Endothelial cell (in vitro differentiated cells): ENCODE results near the gene VWA5B1. TPM values are rescaled to one million over a fixed set of nuclear protein-coding genes. Genes with fewer than 3 reads are reported as not detected.

Experiments
- DNase-seq: peaks from one replicate; pipeline ENCODE4 v3.0.0; 2021; ENCODE audit warnings: low spot score
- H3K27ac Mint-ChIP-seq: one replicate; pipeline ENCODE4 v1.8.0; 2021; ENCODE audit warnings: mixed read lengths, inconsistent platforms; ENCODE audit not compliant: unreplicated experiment
- H3K27me3 Mint-ChIP-seq: one replicate; pipeline ENCODE4 v1.8.0; 2021; ENCODE audit warnings: mild to moderate bottlenecking, moderate library complexity, mixed read lengths, inconsistent platforms; ENCODE audit not compliant: unreplicated experiment
- H3K36me3 Mint-ChIP-seq: one replicate; pipeline ENCODE4 v1.8.0; 2021; ENCODE audit warnings: mild to moderate bottlenecking, low read depth, mixed read lengths, inconsistent platforms; ENCODE audit not compliant: unreplicated experiment
- H3K4me1 Mint-ChIP-seq: one replicate; pipeline ENCODE4 v1.8.0; 2021; ENCODE audit warnings: mild to moderate bottlenecking, mixed read lengths, inconsistent platforms; ENCODE audit not compliant: unreplicated experiment
- H3K4me3 Mint-ChIP-seq: one replicate; pipeline ENCODE4 v1.8.0; 2021; ENCODE audit warnings: mild to moderate bottlenecking, mixed read lengths, inconsistent platforms; ENCODE audit not compliant: unreplicated experiment
- H3K9me3 Mint-ChIP-seq: one replicate; pipeline ENCODE4 v1.8.0; 2021; ENCODE audit warnings: mixed read lengths, inconsistent platforms; ENCODE audit not compliant: unreplicated experiment
- total RNA-seq: library from RNA; stranded (reverse); fragmentation: NEBNext Ultra II Directional; extraction: Animal tissue kit (Norgen Biotek cat#: 25700); gene quantifications from one replicate; pipeline ENCODE4 v1.2.1, GENCODE V29; 2021; ENCODE audit not compliant: unreplicated experiment
- TF ChIP-seq, protein P1 (sequence below): fragments of 200-600 bp; sonication (generic); IDR thresholded peaks from one replicate; pipeline ENCODE4 v1.5.0; 2021; ENCODE audit warnings: antibody characterized with exemption; ENCODE audit not compliant: unreplicated experiment

Gene VWA5B1
- total RNA-seq, 1 donor from 2014 or later = not detected

DNA sequence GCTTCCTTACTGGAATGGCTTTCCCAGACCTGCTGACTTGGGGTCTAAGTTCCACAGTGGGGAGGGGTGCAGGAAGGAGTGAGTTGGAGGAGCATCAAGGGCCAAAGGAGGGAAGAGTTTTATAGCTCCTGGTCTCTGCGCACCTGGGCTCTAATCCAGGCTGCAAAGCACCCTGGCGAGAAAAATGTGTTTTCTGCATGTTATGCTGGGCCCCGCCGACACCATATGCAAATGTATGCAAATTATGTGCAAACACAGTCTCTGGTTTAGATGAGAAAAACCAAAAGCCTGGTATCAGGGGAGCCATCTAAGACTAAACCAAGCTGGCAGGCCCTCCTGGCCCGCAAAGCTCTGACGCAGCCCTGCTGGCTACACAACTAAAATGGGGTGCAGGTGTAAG lies 95.0 kb downstream of the VWA5B1 start:
- Mint-ChIP-seq H3K4me3 (no peak overlapping the region), H3K27me3 (peaks cover 5% of the 10 kb centered on the region)
- no peak for DNase-seq

DNA sequence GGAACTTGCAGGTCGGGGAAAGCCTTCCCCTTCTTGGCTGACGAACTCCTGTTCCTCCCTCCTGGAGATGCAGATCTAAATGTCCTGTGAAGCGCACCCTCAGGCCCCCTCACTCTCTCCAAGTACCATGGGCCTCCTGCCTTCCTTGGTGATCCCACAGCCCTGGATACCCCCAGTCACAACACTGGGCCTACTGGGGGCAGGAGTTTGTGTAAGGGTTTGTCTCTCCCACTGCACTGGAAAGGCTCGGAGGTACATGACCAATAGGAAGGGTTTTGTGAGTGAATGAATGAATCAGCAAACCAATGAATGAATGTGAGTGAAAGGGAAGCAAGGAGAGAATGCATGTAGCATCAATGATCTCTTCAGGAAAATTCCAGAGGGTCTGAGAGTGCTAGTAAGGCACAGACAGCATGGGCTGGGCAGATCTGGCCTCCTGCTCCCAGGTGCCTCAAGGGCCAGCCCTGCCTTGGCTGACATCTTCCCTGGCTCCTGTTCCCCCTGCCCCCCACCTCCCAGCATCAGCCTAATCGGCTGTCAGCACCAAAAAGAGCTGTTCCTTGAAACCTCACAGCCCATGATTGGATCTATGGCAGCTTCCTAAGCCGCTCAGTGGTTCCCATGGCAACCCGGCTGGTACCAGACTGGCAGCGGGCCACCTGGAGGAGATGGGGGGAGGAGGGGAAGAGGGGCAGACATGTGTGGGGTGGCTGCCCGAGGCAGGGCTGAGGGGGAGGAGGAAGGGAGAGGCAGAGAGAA lies 95.8 kb downstream of the VWA5B1 start:
- H3K36me3 Mint-ChIP-seq = no peaks in the 10 kb centered on the region
- no peaks in the 10 kb centered on the region for H3K4me1 Mint-ChIP-seq
- H3K9me3 Mint-ChIP-seq = no peaks in the 10 kb centered on the region
- no peak overlapping the region for H3K27ac Mint-ChIP-seq
- H3K27me3 Mint-ChIP-seq = peaks cover 5% of the 10 kb centered on the region
- TF ChIP-seq, protein P1, sequence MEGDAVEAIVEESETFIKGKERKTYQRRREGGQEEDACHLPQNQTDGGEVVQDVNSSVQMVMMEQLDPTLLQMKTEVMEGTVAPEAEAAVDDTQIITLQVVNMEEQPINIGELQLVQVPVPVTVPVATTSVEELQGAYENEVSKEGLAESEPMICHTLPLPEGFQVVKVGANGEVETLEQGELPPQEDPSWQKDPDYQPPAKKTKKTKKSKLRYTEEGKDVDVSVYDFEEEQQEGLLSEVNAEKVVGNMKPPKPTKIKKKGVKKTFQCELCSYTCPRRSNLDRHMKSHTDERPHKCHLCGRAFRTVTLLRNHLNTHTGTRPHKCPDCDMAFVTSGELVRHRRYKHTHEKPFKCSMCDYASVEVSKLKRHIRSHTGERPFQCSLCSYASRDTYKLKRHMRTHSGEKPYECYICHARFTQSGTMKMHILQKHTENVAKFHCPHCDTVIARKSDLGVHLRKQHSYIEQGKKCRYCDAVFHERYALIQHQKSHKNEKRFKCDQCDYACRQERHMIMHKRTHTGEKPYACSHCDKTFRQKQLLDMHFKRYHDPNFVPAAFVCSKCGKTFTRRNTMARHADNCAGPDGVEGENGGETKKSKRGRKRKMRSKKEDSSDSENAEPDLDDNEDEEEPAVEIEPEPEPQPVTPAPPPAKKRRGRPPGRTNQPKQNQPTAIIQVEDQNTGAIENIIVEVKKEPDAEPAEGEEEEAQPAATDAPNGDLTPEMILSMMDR = no peak
- no peak for DNase-seq
- H3K4me3 Mint-ChIP-seq = no peak overlapping the region

More for the DNA sequence above, 95.0 kb downstream of the VWA5B1 start:
- TF ChIP-seq, protein P1 = no peak
- no peak overlapping the region for H3K27ac Mint-ChIP-seq
- H3K9me3 Mint-ChIP-seq = no peaks in the 10 kb centered on the region
- H3K36me3 Mint-ChIP-seq = no peaks in the 10 kb centered on the region
- H3K4me1 Mint-ChIP-seq = no peaks in the 10 kb centered on the region

DNA sequence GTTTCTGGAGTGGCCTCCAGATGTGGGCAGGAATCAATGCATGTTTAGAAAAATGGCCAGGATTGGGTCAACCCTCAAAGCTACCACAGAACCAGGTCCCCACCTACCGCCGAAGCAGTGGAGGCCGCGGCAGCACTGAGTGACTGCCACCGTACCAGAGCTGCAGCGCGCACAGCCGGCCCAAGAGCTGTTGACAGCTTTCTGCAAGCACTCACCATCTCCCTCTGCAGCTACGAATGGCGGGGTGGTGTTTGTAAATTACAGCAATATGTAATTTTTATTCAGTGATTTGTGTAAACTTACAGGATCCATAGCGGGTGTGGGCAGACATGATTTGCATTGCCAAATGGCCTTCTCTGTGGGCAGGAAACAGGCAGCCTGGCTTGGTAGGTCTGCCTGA lies 98.9 kb downstream of the VWA5B1 start:
- no peak overlapping the region for H3K4me3 Mint-ChIP-seq
- H3K36me3 Mint-ChIP-seq = no peaks in the 10 kb centered on the region
- H3K9me3 Mint-ChIP-seq = no peaks in the 10 kb centered on the region
- no peaks in the 10 kb centered on the region for H3K4me1 Mint-ChIP-seq
- H3K27me3 Mint-ChIP-seq = peaks cover 4% of the 10 kb centered on the region
- TF ChIP-seq, protein P1 = no peak
- DNase-seq = no peak
- H3K27ac Mint-ChIP-seq = no peak overlapping the region

DNA sequence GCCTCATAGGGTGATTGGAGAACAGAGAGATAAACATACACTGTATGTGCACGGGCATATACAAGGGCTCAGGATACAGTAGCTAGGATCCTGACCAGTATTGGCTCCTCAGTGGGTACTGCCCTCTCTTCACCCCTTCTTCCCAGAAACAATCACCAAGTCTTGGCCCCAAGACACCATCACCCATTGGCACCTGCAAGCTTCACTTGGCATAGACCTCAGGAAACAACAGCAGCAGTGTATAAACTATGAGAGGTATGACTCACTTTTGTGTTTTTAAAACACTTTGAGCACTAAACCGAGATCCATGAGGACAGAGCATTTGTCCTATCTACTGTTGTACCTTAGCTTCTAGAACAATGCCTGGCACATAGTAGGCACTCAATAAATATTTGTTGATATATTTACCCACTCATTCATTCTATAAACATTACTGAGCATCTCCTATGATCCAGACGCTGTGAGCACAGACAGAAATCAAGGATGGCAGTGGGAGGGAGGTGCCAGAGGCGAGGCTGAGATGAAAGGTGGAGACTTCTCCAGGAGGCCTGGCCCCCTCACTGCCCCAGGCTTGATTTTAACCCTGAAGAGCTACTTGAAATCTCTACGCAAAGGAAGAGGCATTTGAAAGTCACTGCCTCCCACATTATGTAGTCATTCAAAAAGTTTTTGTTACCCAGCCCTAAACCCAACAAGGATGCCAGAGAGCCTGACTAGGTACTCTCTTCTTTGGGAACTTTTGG lies 100.1 kb downstream of the VWA5B1 start:
- Mint-ChIP-seq H3K36me3 (no peaks in the 10 kb centered on the region), H3K4me3 (no peak overlapping the region), H3K27ac (no peak overlapping the region), H3K4me1 (no peaks in the 10 kb centered on the region), H3K27me3 (peaks cover 3% of the 10 kb centered on the region), H3K9me3 (no peaks in the 10 kb centered on the region)
- TF ChIP-seq, protein P1 = no peak
- no peak for DNase-seq

DNA sequence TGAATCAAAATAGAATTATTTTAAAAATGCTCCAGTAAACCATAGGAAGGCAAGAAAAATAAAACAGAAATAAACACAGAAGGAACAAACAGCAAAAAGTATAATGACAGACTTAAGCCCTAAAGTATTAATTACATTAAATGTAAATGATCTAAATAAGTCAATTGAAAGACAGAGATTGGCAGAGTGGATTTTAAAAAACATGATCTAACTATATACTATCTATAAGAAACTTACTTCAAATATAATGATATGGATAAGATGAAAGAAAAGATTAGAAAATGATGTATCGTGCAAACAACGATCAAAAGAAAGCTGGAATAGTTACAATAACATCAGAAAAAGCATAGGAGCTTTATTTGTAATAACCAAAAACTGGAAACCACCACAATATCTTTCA lies 104.6 kb downstream of the VWA5B1 start:
- Mint-ChIP-seq H3K9me3 (no peaks in the 10 kb centered on the region), H3K27ac (no peak overlapping the region), H3K4me3 (no peak overlapping the region), H3K27me3 (peaks cover 7% of the 10 kb centered on the region), H3K36me3 (no peaks in the 10 kb centered on the region), H3K4me1 (no peaks in the 10 kb centered on the region)
- TF ChIP-seq, protein P1 = no peak
- no peak for DNase-seq
